Psoas muscle (tissue), 8 donors: ENCODE results near the gene GXYLT1. TPM values are rescaled to one million over a fixed set of nuclear protein-coding genes. Genes with fewer than 3 reads are reported as not detected.
"Not testable (repeated sequence)": the region's sequence is repeated elsewhere in the genome, so short reads cannot be mapped to it uniquely, and the experiment has no call there.

Experiments
- ATAC-seq, 4 donors: fragments of 200-7000 bp; cut with Tn5 transposase; one replicate each; pipeline ENCODE4 v1.9.1; 2020; ENCODE audit warnings: moderate library complexity in 3 of 4, mild to moderate bottlenecking in 2 of 4
- DNase-seq, 2 donors: peaks; one replicate each; pipeline ENCODE4 v3.0.0-alpha.2; 2020
- H3K27ac ChIP-seq: fragments of 200-600 bp; one replicate; pipeline ENCODE4 v1.8.0; 2022
- H3K27me3 ChIP-seq, 3 donors: fragments of 200-600 bp in 1 of 3; one replicate each; pipeline versions ENCODE4 v1.6.1 to v1.8.0; 2013 to 2022; ENCODE audit warnings: low read length in 2 of 3, mild to moderate bottlenecking in 2 of 3, moderate library complexity in 1 of 3; ENCODE audit not compliant: insufficient read depth in 3 of 3
- H3K36me3 ChIP-seq, 2 donors: fragments of 200-600 bp in 1 of 2; one replicate each; pipeline versions ENCODE4 v1.6.1 to v1.8.0; 2013 to 2022; ENCODE audit warnings: low read depth in 1 of 2, mild to moderate bottlenecking in 1 of 2, moderate library complexity in 1 of 2; ENCODE audit not compliant: insufficient read depth in 1 of 2
- H3K4me1 ChIP-seq: fragments of 200-600 bp; one replicate; pipeline ENCODE4 v1.8.0; 2022
- H3K4me3 ChIP-seq: fragments of 200-600 bp; one replicate; pipeline ENCODE4 v1.8.0; 2022; ENCODE audit warnings: mild to moderate bottlenecking
- H3K9me3 ChIP-seq: fragments of 200-600 bp; one replicate; pipeline ENCODE4 v1.8.0; 2022
- CTCF ChIP-seq: fragments of 200-600 bp; IDR thresholded peaks from one replicate; pipeline ENCODE4 v1.8.0; 2022; ENCODE audit warnings: antibody characterized with exemption
- WGBS, 3 donors: extraction: QIAGEN DNeasy Blood & Tissue Kit; methylation state at CpG; one replicate each; pipeline versions ENCODE4 v1.1.6 to v1.1.7; 2013; 5-methylcytosine and 5-hydroxymethylcytosine counted together
- intact Hi-C, 2 donors: fragments of 100-400 bp; cut with DNase I; formaldehyde crosslinking; loops; one replicate each; pipeline versions ENCODE4 v1.11.0 to v1.14.2; 2022
- polyA plus RNA-seq, 3 donors: library from polyadenylated mRNA; stranded (reverse); fragments of 200-250 nt; gene quantifications; one replicate each; pipeline ENCODE4 v1.2.3, GENCODE V29; 2013
- total RNA-seq, 4 donors: library from RNA; stranded (reverse); fragmentation: NEBNext Ultra II Directional in 2 of 4; extraction: Animal tissue kit (Norgen Biotek cat#: 25700) in 2 of 4; gene quantifications; one replicate each; pipeline versions ENCODE4 v1.2.1 to v1.2.4, GENCODE V29; 2021 to 2023
- donor health status: healthy with polysubstance abuse.
- donor health status: DM: no; HTN: no; CAD: no; lungs with moderate emphysema.
- donor health status: Bipolar disorder and iron deficiency.
- donor health status: healthy.
- donor health status: DM: yes; HTN: yes; CAD: no.
- donor health status: DM: no; HTN: no; CAD: no.
- donor health status: DM: no; HTN: no; CAD: no.
- donor health status: DM: yes; HTN: yes; CAD: no.

The GXYLT1 gene
- total and polyA plus RNA-seq, 7 donors: 1.3 to 6.3 (median 4.3) TPM

DNA sequence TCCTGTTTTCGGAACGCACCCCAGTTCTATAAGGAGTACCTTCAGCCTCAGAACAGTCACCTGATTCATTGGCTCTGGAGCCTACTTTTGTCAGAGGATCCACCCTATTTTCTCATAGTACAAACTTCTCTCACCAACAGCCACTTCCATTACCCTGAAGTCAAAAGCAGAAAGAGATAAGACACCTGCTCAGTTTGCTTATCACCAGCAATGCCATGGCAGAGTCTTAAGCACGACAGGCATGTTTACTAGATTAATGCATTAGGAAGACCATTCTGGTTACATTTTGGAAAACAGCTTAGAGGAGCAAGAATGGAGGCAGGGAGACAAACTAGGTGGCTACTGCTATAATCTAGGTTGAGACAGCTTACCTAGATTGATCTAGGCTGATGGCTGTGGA, 67.7 kb downstream of the GXYLT1 start:
- H3K27me3 ChIP-seq: no peaks in the 10 kb centered on the region
- no peaks in the 10 kb centered on the region for H3K9me3 ChIP-seq
- WGBS, 3 donors: 90 to 95% (median 94%) methylated on average over 3 of the region's 3 CpGs
- ATAC-seq (no peak), DNase-seq (no peak)
- TF ChIP-seq CTCF: no peak
- H3K4me1 ChIP-seq: no peaks in the 10 kb centered on the region
- H3K4me3 ChIP-seq: no peak overlapping the region
- intact Hi-C loops: no loop called here
- H3K36me3 ChIP-seq: no peaks in the 10 kb centered on the region
- H3K27ac ChIP-seq: no peak overlapping the region

GRCh38 chr12:42070036-42070435, 74.6 kb downstream of the GXYLT1 start:
- Histone ChIP-seq H3K4me1 (no peaks in the 10 kb centered on the region), H3K9me3 (no peaks in the 10 kb centered on the region), H3K36me3 (no peaks in the 10 kb centered on the region), H3K27me3 (no peaks in the 10 kb centered on the region), H3K27ac (no peak overlapping the region), H3K4me3 (no peak overlapping the region)
- intact Hi-C loops: no loop called here
- ATAC-seq (no peak), DNase-seq (no peak)
- no peak for TF ChIP-seq CTCF
- WGBS, 3 donors: 20 to 48% (median 26%) methylated on average over 4 of the region's 4 CpGs

DNA sequence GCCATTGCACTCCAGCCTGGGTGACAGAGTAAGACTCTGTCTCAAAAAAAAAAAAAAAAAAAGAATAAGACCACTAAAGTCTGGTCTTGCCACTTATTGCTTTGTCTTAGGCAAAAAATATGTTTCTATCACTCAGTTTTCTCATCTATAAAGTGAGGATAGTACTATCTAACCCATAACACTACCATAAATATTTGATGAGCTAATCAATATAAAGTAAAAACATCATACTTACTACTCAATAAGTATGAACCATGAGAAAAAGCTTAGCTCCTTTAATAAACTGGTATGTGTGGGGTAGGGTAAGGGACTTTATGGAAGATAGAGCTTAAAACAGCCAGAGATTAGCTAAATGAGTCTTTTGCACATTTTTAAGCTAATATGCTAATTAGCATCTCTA, 85.5 kb downstream of the GXYLT1 start:
- ATAC-seq (no peak), DNase-seq (no peak)
- Histone ChIP-seq H3K4me1 (no peaks in the 10 kb centered on the region), H3K27ac (no peak overlapping the region), H3K4me3 (no peak overlapping the region), H3K9me3 (no peaks in the 10 kb centered on the region), H3K36me3 (no peaks in the 10 kb centered on the region), H3K27me3 (no peaks in the 10 kb centered on the region)
- no peak for TF ChIP-seq CTCF
- intact Hi-C loops: no loop called here

DNA sequence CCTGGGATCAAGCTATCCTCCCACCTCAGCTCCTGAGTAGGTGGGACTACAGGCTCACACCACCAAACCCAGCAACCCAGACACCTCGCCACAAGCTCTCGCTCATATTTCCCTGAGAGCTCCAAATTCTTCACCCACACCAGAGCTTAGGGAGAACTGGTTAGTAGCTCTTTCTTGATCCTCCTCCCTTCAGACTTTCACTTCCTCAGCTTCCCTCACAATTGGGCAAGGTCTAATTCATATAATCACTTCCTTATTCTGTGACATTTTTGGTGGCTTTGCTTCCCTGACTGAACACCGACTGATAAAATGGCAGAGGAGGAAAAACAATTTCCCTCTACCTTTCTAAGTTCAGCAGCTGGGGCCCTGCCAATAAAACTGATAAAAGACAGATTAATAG, 88.5 kb downstream of the GXYLT1 start:
- no peak overlapping the region for H3K4me3 ChIP-seq
- H3K27ac ChIP-seq: no peak overlapping the region
- H3K9me3 ChIP-seq: no peaks in the 10 kb centered on the region
- intact Hi-C loops: no loop called here
- H3K27me3 ChIP-seq: no peaks in the 10 kb centered on the region
- WGBS, 3 donors: 90 to 92% (median 91%) methylated on average over 3 of the region's 3 CpGs
- no peak for DNase-seq
- H3K36me3 ChIP-seq: no peaks in the 10 kb centered on the region
- TF ChIP-seq CTCF: no peak
- H3K4me1 ChIP-seq: no peaks in the 10 kb centered on the region
- ATAC-seq: no peak

- WGBS, 3 donors: 74 to 81% (median 78%) methylated on average over 2 of the region's 2 CpGs
- intact Hi-C loops: no loop called here
- ATAC-seq (no peak), DNase-seq (no peak)
- TF ChIP-seq CTCF: no peak
- no peaks in the 10 kb centered on the region for H3K27me3 ChIP-seq
- no peak overlapping the region for H3K4me3 ChIP-seq
- H3K9me3 ChIP-seq: no peaks in the 10 kb centered on the region
- no peaks in the 10 kb centered on the region for H3K4me1 ChIP-seq
- no peak overlapping the region for H3K27ac ChIP-seq
- no peaks in the 10 kb centered on the region for H3K36me3 ChIP-seq
These were observed 91.2 kb downstream of the GXYLT1 start for GRCh38 chr12:42053456-42053855.

DNA sequence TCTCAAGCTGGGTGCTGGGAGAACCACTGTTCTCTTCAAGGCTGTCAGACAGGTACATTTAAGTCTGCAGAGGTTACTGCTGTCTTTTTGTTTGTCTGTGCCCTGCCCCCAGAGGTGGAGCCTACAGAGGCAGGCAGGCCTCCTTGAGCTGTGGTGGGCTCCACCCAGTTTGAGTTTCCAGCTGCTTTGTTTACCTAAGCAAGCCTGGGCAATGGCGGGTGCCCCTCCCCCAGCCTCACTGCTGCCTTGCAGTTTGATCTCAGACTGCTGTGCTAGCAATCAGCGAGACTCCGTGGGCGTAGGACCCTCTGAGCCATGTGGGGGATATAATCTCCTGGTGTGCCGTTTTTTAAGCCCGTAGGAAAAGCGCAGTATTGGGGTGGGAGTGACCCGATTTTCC, 95.7 kb downstream of the GXYLT1 start:
- H3K9me3 ChIP-seq, H3K27ac ChIP-seq, H3K4me1 ChIP-seq, ATAC-seq, H3K4me3 ChIP-seq, H3K27me3 ChIP-seq, intact Hi-C loops, DNase-seq, H3K36me3 ChIP-seq: not testable (repeated sequence)
- 88 to 94% (median 91%) methylated on average over 7 to 8 of the region's 8 CpGs for WGBS, 3 donors
